Head of caudate nucleus (tissue), 42 donors: ENCODE results near the gene TNFRSF11A.

Source experiments
- DNase-seq, 42 donors: peaks; one replicate each; pipeline versions ENCODE4 v3.0.0 to v3.0.0-alpha.2; 2020 to 2021; ENCODE audit warnings: mixed read lengths in 7 of 42
- intact Hi-C: fragments of 100-400 bp; cut with DNase I; formaldehyde crosslinking; loops from one replicate; pipeline ENCODE4 v1.15.0; 2022

TNFRSF11A gene

GRCh38 chr18:62435435-62436031 lies 110.4 kb downstream of the TNFRSF11A start:
- intact Hi-C loops = no loop called here
- peak in 2 of 42 donors; percentile 14 to 35 for DNase-seq

- DNase-seq = peak in 5 of 42 donors; percentile 6 to 37 (median 19)
- intact Hi-C loops = no loop called here
These were observed 111.6 kb downstream of the TNFRSF11A start for GRCh38 chr18:62436636-62437234.

- DNase-seq = peak in 2 of 42 donors; percentile 3 to 12
- intact Hi-C loops = no loop called here
These were observed 112.3 kb downstream of the TNFRSF11A start for GRCh38 chr18:62437235-62438017.

- DNase-seq = no peak
- intact Hi-C loops = no loop called here
These were observed 112.9 kb downstream of the TNFRSF11A start for GRCh38 chr18:62438018-62438329.

GRCh38 chr18:62438402-62438801 lies 113.3 kb downstream of the TNFRSF11A start:
- intact Hi-C loops = no loop called here
- DNase-seq = no peak

- peak in 1 of 42 donors; percentile 26 for DNase-seq
- intact Hi-C loops = no loop called here
These were observed 113.8 kb downstream of the TNFRSF11A start for GRCh38 chr18:62438866-62439265.
